GM23338 (cell line): Measurements from ENCODE around the gene SSH2. TPM values are rescaled to one million over a fixed set of nuclear protein-coding genes. Genes with fewer than 3 reads are reported as not detected.

Source experiments
- EZH2 ChIP-seq: fragments of 200-600 bp; sonication (generic); IDR thresholded peaks from one replicate; pipeline ENCODE4 v1.8.0; 2017; ENCODE audit warnings: antibody characterized with exemption, mild to moderate bottlenecking, low read depth; ENCODE audit not compliant: unreplicated experiment
- EZH2phosphoT487 ChIP-seq: fragments of 200-600 bp; sonication (generic); IDR thresholded peaks from one replicate; pipeline ENCODE4 v1.8.1; 2018; ENCODE audit warnings: antibody characterized with exemption; ENCODE audit not compliant: unreplicated experiment
- JUNB ChIP-seq: IDR thresholded peaks from one replicate; pipeline ENCODE4 v1.6.1; 2016; ENCODE audit warnings: antibody characterized with exemption; ENCODE audit not compliant: unreplicated experiment
- REST ChIP-seq: IDR thresholded peaks from one replicate; pipeline ENCODE4 v1.6.1; 2018; ENCODE audit warnings: antibody characterized with exemption; ENCODE audit not compliant: unreplicated experiment
- ZNF114 ChIP-seq: fragments of 250-450 bp; sonication (Bioruptor Pico); IDR thresholded peaks from 2 replicates; pipeline ENCODE4 v1.5.0; 2020; ENCODE audit warnings: mild to moderate bottlenecking, moderate library complexity
- ZNF462 ChIP-seq: fragments of 250-450 bp; sonication (Bioruptor Pico); IDR thresholded peaks from 2 replicates; pipeline ENCODE4 v1.5.0; 2020; ENCODE audit warnings: mild to moderate bottlenecking, moderate library complexity
- polyA plus RNA-seq: library from polyadenylated mRNA; unstranded; fragments of >200 nt; fragmentation: Nextera tagmentation; extraction: Ambion mirVana; gene quantifications from 2 replicates; pipeline ENCODE4 v1.2.1, GENCODE V29; 2016
- total RNA-seq: library from RNA; depleted of rRNA; stranded (reverse); fragments of >200 nt; shearing (Covaris generic); gene quantifications from 2 replicates; pipeline ENCODE4 v1.2.3, GENCODE V29; 2014

The SSH2 gene
- total and polyA plus RNA-seq, 2 experiments from 2014 or later, result 9.9 to 12.1 TPM

GRCh38 chr17:29655323-29655722 is 274.7 kb downstream of the SSH2 start (continued):
- TF ChIP-seq REST, result no peak
- TF ChIP-seq ZNF462 (CRISPR knock-in tag), result no peak
- TF ChIP-seq JUNB, result no peak
- no peak for TF ChIP-seq ZNF114
- no peak for TF ChIP-seq EZH2
- no peak for TF ChIP-seq EZH2phosphoT487
